GM12878 (cell line): ENCODE results near the gene ELOVL5. TPM values are rescaled to one million over a fixed set of nuclear protein-coding genes. Genes with fewer than 3 reads are reported as not detected.

Experiments
- ATAC-seq: fragments of 200-7000 bp; cut with Tn5 transposase; 3 replicates; pipeline ENCODE4 v1.9.1; 2020; ENCODE audit warnings: mild to moderate bottlenecking, moderate library complexity
- BruUV-seq: library from RNA; stranded (reverse); fragments of 400-500 nt; replicated peaks from 2 replicates; lab custom pipeline; 2021; lab: Mats Ljungman, UMichigan
- CTCF ChIA-PET: fragments of 300-600 bp; sonication (Branson Sonifier 250); formaldehyde crosslinking; extraction: SDS; loops from one replicate; lab custom pipeline; 2021; ENCODE audit warnings: inconsistent platforms; lab: Yijun Ruan, JAX
- POLR2A ChIA-PET: fragments of 350-600 bp; formaldehyde crosslinking; extraction: SDS; loops from one replicate; lab custom pipeline; 2021; ENCODE audit warnings: inconsistent platforms; lab: Charles Lee
- RAD21 ChIA-PET: fragments of 300-600 bp; sonication (Branson Sonifier 250); formaldehyde crosslinking; loops from one replicate; lab custom pipeline; 2023; ENCODE audit warnings: antibody characterized with exemption; ENCODE audit not compliant: unreplicated experiment; lab: Charles Lee
- SMC1A ChIA-PET: fragments of 300-600 bp; sonication (Branson Sonifier 250); formaldehyde crosslinking; loops from one replicate; lab custom pipeline; 2023; ENCODE audit not compliant: unreplicated experiment, uncharacterized antibody; lab: Charles Lee
- DNase-seq: peaks from one replicate; pipeline ENCODE4 v3.0.0-alpha.2; 2011; ENCODE audit warnings: low read depth, low spot score
- FAIRE-seq: peaks from 3 replicates; lab custom pipeline; 2011; peaks lifted over from hg19 to GRCh38; lab: Jason Lieb, UNC
- H2AFZ ChIP-seq: 2 replicates; pipeline ENCODE4 v1.6.0; 2011; ENCODE audit warnings: low read depth, low read length, control low read depth; ENCODE audit not compliant: control insufficient read depth
- H3K27ac ChIP-seq: 2 replicates; pipeline ENCODE4 v1.5.1; 2011; ENCODE audit warnings: control low read depth; ENCODE audit not compliant: control insufficient read depth, insufficient read depth
- H3K27me3 ChIP-seq, 2 experiments: replicated peaks in 1 of 2; 2 replicates each; pipeline versions ENCODE4 v1.6.0 to v1.6.1; 2011; ENCODE audit warnings: low read length in 1 of 2; ENCODE audit not compliant: control insufficient read depth in 2 of 2, insufficient read depth in 2 of 2
- H3K36me3 ChIP-seq, 2 experiments: 2 replicates each; pipeline ENCODE4 v1.5.1; 2011; ENCODE audit warnings: low read length in 1 of 2; ENCODE audit not compliant: control insufficient read depth in 2 of 2, insufficient read depth in 2 of 2
- H3K4me1 ChIP-seq: 2 replicates; pipeline ENCODE4 v1.6.1; 2011; ENCODE audit warnings: mild to moderate bottlenecking, low read length, moderate library complexity, mixed read lengths; ENCODE audit not compliant: control insufficient read depth, insufficient read depth
- H3K4me2 ChIP-seq: 2 replicates; pipeline ENCODE4 v1.6.0; 2011; ENCODE audit warnings: control low read depth; ENCODE audit not compliant: control insufficient read depth, insufficient read depth
- H3K4me3 ChIP-seq: fragments of 200-600 bp; sonication (generic); 2 replicates; pipeline ENCODE4 v1.5.1; 2016
- H3K79me2 ChIP-seq: 2 replicates; pipeline ENCODE4 v1.6.0; 2011; ENCODE audit warnings: low read length; ENCODE audit not compliant: control insufficient read depth, insufficient read depth
- H3K9ac ChIP-seq: 2 replicates; pipeline ENCODE4 v1.8.0; 2011; ENCODE audit warnings: low read length, control low read depth, mixed read lengths; ENCODE audit not compliant: control insufficient read depth, insufficient read depth
- H3K9me3 ChIP-seq: replicated peaks from 3 replicates; pipeline ENCODE4 v1.5.1; 2011; ENCODE audit warnings: mild to moderate bottlenecking, low read length; ENCODE audit not compliant: control insufficient read depth, insufficient read depth
- H4K20me1 ChIP-seq: 2 replicates; pipeline ENCODE4 v1.6.0; 2011; ENCODE audit not compliant: control insufficient read depth, insufficient read depth
- CBFB ChIP-seq: IDR thresholded peaks from 2 replicates; pipeline ENCODE4 v1.6.1; 2016; ENCODE audit warnings: antibody characterized with exemption, low read depth
- EP300 ChIP-seq, 2 experiments: fragments of 150-350 bp in 1 of 2; IDR thresholded peaks; 2 replicates each; pipeline ENCODE4 v1.6.1; 2011 to 2012; ENCODE audit warnings: low read depth in 2 of 2, low read length in 2 of 2, borderline replicate concordance in 1 of 2, improper control_type of control experiment in 1 of 2, inconsistent platforms in 1 of 2; ENCODE audit not compliant: control insufficient read depth in 1 of 2
- ESRRA ChIP-seq: IDR thresholded peaks from 2 replicates; pipeline ENCODE4 v1.6.1; 2012; ENCODE audit warnings: mild to moderate bottlenecking, low read length, improper control_type of control experiment
- HDGF ChIP-seq: fragments of 450-650 bp; IDR thresholded peaks from 2 replicates; pipeline ENCODE4 v1.6.1; 2016; ENCODE audit warnings: antibody characterized with exemption
- NFYB ChIP-seq: IDR thresholded peaks from 2 replicates; pipeline ENCODE4 v1.6.1; 2011; ENCODE audit warnings: low read depth, mild to moderate bottlenecking, low read length, improper control_type of control experiment, moderate library complexity; ENCODE audit not compliant: insufficient read depth
- POU2F2 ChIP-seq: IDR thresholded peaks from 3 replicates; pipeline ENCODE4 v1.6.1; 2011; ENCODE audit warnings: low read depth, mild to moderate bottlenecking, low read length, borderline replicate concordance
- SPI1 ChIP-seq: IDR thresholded peaks from 2 replicates; pipeline ENCODE4 v1.6.1; 2011; ENCODE audit warnings: low read depth, mild to moderate bottlenecking, low read length, moderate library complexity, borderline replicate concordance; ENCODE audit not compliant: insufficient read depth
- TCF12 ChIP-seq: IDR thresholded peaks from 2 replicates; pipeline ENCODE4 v1.6.1; 2011; ENCODE audit warnings: low read depth, mild to moderate bottlenecking, low read length
- TCF3 ChIP-seq: IDR thresholded peaks from 2 replicates; pipeline ENCODE4 v1.6.1; 2012; ENCODE audit warnings: low read depth, mild to moderate bottlenecking, low read length, borderline replicate concordance; ENCODE audit not compliant: insufficient read depth
- TCF7 ChIP-seq: IDR thresholded peaks from 2 replicates; pipeline ENCODE4 v1.6.1; 2014; ENCODE audit warnings: antibody characterized with exemption, borderline replicate concordance
- ZNF622 ChIP-seq: fragments of 450-650 bp; IDR thresholded peaks from 2 replicates; pipeline ENCODE4 v1.6.1; 2017; ENCODE audit warnings: mild to moderate bottlenecking, inconsistent platforms
- WGBS: methylation state at CpG from one replicate; pipeline ENCODE4 v1.1.6; 2016; ENCODE audit warnings: low lambda C conversion rate; ENCODE audit not compliant: insufficient replicate concordance, insufficient coverage; ENCODE audit errors: missing lambda C conversion rate; 5-methylcytosine and 5-hydroxymethylcytosine counted together
- in situ Hi-C: fragments of 300-500 bp; cut with MboI; formaldehyde crosslinking; loops from 9 replicates; pipeline ENCODE4 v1.14.3; 2018; ENCODE audit warnings: mixed read lengths
- intact Hi-C: fragments of 100-400 bp; cut with micrococcal nuclease; formaldehyde crosslinking; loops from one replicate; pipeline ENCODE4 v1.14.2; 2022; ENCODE audit not compliant: unreplicated experiment
- polyA plus RNA-seq, 11 experiments: library from polyadenylated mRNA; depleted of rRNA in 4 of 11; unstranded in 6 of 11; stranded (reverse) in 5 of 11; fragments of >200 nt; fragmentation: Nextera tagmentation in 4 of 11; fragmentation: Illumina TruSeq in 1 of 11; extraction: Ambion mirVana in 4 of 11; extraction: Trizol in 1 of 11; gene quantifications; 1 replicate in 1 of 11; 2 replicates in 10 of 11; pipeline versions ENCODE4 v1.2.1 to v1.2.3, GENCODE V29; 2011 to 2016; ENCODE audit warnings: inconsistent platforms in 2 of 11, missing spikeins in 2 of 11, low read depth in 1 of 11
- total RNA-seq, 4 experiments: library from RNA; depleted of rRNA in 3 of 4; stranded (reverse); fragments of >200 nt in 3 of 4; fragmentation: Illumina TruSeq in 1 of 4; extraction: Trizol in 1 of 4; gene quantifications; 2 replicates each; pipeline versions ENCODE4 v1.2.1 to v1.2.3, GENCODE V29; 2013 to 2021
- TF ChIP-seq, protein P1 (sequence below): fragments of 150-350 bp; IDR thresholded peaks from 2 replicates; pipeline ENCODE4 v1.6.1; 2016; ENCODE audit warnings: low read depth, low read length
- TF ChIP-seq, protein P2 (sequence below): IDR thresholded peaks from 2 replicates; pipeline ENCODE4 v1.6.1; 2012; ENCODE audit warnings: low read depth, low read length, improper control_type of control experiment
- TF ChIP-seq, protein P3 (sequence below): IDR thresholded peaks from 2 replicates; pipeline ENCODE4 v1.6.1; 2012; ENCODE audit warnings: low read depth, low read length, improper control_type of control experiment

Gene ELOVL5
- total and polyA plus RNA-seq, 10 of the 15 experiments (the other 5 are each of a cell fraction or from before 2014, with no cell fraction given): 156 to 241 (median 196) TPM

DNA sequence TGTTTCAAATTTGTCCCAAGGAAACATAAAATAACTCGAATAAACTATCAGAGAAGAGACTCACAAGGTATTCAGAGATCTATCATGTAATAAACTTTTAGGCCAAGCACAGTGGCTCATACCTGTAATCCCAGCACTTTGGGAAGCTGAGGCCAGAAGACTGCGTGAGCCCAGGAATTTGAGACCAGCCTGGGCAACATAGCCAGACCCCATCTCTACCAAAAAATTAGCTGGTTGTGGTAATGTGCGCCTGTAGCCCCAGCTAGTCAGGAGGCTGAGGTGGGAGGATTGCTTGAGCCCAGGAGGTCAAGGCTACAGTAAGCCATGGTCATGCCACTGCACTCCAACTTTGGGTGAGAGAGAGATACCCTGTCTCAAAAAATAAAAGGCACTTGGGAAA lies 120.9 kb downstream of the ELOVL5 start:
- no peak for TF ChIP-seq POU2F2
- TF ChIP-seq TCF7: no peak
- no peak for TF ChIP-seq ZNF622
- no peak for TF ChIP-seq HDGF
- no peak for TF ChIP-seq ESRRA
- no peak for TF ChIP-seq TCF3
- TF ChIP-seq NFYB: no peak
- TF ChIP-seq, protein P1, sequence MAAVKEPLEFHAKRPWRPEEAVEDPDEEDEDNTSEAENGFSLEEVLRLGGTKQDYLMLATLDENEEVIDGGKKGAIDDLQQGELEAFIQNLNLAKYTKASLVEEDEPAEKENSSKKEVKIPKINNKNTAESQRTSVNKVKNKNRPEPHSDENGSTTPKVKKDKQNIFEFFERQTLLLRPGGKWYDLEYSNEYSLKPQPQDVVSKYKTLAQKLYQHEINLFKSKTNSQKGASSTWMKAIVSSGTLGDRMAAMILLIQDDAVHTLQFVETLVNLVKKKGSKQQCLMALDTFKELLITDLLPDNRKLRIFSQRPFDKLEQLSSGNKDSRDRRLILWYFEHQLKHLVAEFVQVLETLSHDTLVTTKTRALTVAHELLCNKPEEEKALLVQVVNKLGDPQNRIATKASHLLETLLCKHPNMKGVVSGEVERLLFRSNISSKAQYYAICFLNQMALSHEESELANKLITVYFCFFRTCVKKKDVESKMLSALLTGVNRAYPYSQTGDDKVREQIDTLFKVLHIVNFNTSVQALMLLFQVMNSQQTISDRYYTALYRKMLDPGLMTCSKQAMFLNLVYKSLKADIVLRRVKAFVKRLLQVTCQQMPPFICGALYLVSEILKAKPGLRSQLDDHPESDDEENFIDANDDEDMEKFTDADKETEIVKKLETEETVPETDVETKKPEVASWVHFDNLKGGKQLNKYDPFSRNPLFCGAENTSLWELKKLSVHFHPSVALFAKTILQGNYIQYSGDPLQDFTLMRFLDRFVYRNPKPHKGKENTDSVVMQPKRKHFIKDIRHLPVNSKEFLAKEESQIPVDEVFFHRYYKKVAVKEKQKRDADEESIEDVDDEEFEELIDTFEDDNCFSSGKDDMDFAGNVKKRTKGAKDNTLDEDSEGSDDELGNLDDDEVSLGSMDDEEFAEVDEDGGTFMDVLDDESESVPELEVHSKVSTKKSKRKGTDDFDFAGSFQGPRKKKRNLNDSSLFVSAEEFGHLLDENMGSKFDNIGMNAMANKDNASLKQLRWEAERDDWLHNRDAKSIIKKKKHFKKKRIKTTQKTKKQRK: no peak
- TF ChIP-seq, protein P2, sequence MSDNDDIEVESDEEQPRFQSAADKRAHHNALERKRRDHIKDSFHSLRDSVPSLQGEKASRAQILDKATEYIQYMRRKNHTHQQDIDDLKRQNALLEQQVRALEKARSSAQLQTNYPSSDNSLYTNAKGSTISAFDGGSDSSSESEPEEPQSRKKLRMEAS: no peak
- no peak for TF ChIP-seq SPI1
- TF ChIP-seq, protein P3, sequence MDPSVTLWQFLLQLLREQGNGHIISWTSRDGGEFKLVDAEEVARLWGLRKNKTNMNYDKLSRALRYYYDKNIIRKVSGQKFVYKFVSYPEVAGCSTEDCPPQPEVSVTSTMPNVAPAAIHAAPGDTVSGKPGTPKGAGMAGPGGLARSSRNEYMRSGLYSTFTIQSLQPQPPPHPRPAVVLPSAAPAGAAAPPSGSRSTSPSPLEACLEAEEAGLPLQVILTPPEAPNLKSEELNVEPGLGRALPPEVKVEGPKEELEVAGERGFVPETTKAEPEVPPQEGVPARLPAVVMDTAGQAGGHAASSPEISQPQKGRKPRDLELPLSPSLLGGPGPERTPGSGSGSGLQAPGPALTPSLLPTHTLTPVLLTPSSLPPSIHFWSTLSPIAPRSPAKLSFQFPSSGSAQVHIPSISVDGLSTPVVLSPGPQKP: no peak
- no peak for TF ChIP-seq EP300 (IDR thresholded peaks at IDR 0.05; ENCODE audit: borderline replicate concordance in 1 of 2, control insufficient read depth in 1 of 2, low read depth in 2 of 2, low read length in 2 of 2)
- no peak for TF ChIP-seq TCF12
- TF ChIP-seq CBFB: no peak
- FAIRE-seq (no peak), DNase-seq (no peak), ATAC-seq (no peak)
- no peaks in the 10 kb centered on the region for H3K27me3 ChIP-seq
- in situ Hi-C loops: no loop called here
- intact Hi-C loops: no loop called here
- H4K20me1 ChIP-seq: no peaks in the 10 kb centered on the region
- ChIA-PET RAD21 (interaction anchor here (1.4 to 1.5 kb wide), 2 partner anchors 26 to 35 kb away, joined by 3 to 9 read pairs; no protein-coding TSS in a partner anchor), POLR2A (interaction anchor here (0.5 to 0.9 kb wide), 4 partner anchors 12 to 429 kb away, joined by 3 to 6 read pairs (median 3); no protein-coding TSS in a partner anchor), SMC1A (interaction anchor here (0.8 to 1.2 kb wide), 8 partner anchors 9 to 209 kb away, joined by 3 to 4 read pairs (median 3); no protein-coding TSS in a partner anchor), CTCF (interaction anchor here (0.8 to 1.1 kb wide), 2 partner anchors 40 to 55 kb away, joined by 3 to 4 read pairs; no protein-coding TSS in a partner anchor)
- no peaks in the 10 kb centered on the region for H3K9me3 ChIP-seq
- no peaks in the 10 kb centered on the region for H3K36me3 ChIP-seq
- 96% methylated on average over 3 of the region's 3 CpGs for WGBS
- no TSS peak for BruUV-seq
- H3K79me2 ChIP-seq: no peaks in the 10 kb centered on the region
- no peak overlapping the region for H3K4me3 ChIP-seq
- no peak overlapping the region for H3K27ac ChIP-seq
- H3K4me1 ChIP-seq: peaks cover 16% of the 10 kb centered on the region
- H3K4me2 ChIP-seq: no peak overlapping the region
- H2AFZ ChIP-seq: no peak overlapping the region
- H3K9ac ChIP-seq: no peak overlapping the region
